ENCODE results near the gene SPRYD7. TPM values are rescaled to one million over a fixed set of nuclear protein-coding genes. Genes with fewer than 3 reads are reported as not detected.

Gene SPRYD7
- total RNA-seq, 1 experiment from 2014 or later, result 6.2 TPM

DNA sequence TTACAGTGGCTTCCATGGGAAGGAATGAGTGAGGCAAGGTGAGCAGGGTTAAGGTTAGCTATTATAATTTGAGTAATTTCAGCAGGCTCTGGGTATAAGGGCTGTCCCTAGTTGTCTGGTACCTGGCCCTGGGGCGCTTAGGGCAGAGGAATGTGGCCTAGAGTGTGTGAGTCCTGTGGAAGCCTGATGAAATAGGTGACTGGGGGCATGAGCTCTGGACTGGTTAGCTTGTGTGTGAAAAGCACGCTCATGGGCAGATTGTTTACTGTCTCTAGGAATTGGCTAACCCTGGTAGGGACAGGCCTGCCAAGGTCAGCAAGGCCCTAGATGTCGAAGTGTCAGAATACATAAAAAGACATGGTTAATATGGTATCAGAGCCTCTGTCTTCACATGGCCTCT, 42.5 kb downstream of the SPRYD7 start:
- no peak for ATAC-seq
- POLR2A ChIA-PET, result no interaction called here
- TF ChIP-seq, protein P1, sequence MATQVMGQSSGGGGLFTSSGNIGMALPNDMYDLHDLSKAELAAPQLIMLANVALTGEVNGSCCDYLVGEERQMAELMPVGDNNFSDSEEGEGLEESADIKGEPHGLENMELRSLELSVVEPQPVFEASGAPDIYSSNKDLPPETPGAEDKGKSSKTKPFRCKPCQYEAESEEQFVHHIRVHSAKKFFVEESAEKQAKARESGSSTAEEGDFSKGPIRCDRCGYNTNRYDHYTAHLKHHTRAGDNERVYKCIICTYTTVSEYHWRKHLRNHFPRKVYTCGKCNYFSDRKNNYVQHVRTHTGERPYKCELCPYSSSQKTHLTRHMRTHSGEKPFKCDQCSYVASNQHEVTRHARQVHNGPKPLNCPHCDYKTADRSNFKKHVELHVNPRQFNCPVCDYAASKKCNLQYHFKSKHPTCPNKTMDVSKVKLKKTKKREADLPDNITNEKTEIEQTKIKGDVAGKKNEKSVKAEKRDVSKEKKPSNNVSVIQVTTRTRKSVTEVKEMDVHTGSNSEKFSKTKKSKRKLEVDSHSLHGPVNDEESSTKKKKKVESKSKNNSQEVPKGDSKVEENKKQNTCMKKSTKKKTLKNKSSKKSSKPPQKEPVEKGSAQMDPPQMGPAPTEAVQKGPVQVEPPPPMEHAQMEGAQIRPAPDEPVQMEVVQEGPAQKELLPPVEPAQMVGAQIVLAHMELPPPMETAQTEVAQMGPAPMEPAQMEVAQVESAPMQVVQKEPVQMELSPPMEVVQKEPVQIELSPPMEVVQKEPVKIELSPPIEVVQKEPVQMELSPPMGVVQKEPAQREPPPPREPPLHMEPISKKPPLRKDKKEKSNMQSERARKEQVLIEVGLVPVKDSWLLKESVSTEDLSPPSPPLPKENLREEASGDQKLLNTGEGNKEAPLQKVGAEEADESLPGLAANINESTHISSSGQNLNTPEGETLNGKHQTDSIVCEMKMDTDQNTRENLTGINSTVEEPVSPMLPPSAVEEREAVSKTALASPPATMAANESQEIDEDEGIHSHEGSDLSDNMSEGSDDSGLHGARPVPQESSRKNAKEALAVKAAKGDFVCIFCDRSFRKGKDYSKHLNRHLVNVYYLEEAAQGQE (IDR thresholded peaks at IDR 0.05; ENCODE audit: insufficient read depth in 1 of 2, low read depth in 2 of 2, low read length in 1 of 2), result no peak
- TF ChIP-seq TCF7L2 (IDR thresholded peaks at IDR 0.05; ENCODE audit: low read depth, low read length), result no peak
- TF ChIP-seq POLR2AphosphoS5 (IDR thresholded peaks at IDR 0.05; ENCODE audit: low read depth, low read length), result no peak

DNA sequence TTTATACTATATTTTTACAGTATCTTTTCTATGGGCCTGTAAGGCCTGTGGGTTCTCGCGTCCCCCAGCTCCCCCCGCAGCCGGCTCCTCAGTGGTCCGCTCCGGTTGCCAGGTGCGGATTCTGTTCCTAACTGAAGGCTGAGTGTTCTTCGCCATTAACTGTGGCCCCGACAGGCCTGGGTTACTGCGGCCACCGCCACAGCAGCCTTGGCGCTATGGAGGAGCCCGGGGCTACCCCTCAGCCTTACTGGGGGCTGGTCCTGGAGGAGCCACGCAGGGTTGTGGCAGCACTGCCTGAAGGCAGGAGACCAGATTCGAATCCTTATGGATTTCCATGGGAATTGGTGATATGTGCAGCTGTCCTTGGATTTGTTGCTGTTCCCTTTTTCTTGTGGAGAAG, 45.8 kb downstream of the SPRYD7 start:
- H3K36me3 ChIP-seq (ENCODE audit: control insufficient read depth, insufficient read depth, low read length), result no peaks in the 10 kb centered on the region
- no peaks in the 10 kb centered on the region for H3K4me1 ChIP-seq (ENCODE audit: control insufficient read depth, insufficient read depth, low read length)
- no TSS peak for BruUV-seq (replicated peaks)
- no peak for TF ChIP-seq SIN3A (IDR thresholded peaks at IDR 0.05; ENCODE audit: borderline replicate concordance, insufficient read depth, low read depth, low read length)
- TF ChIP-seq POLR2AphosphoS5 (IDR thresholded peaks at IDR 0.05; ENCODE audit: low read depth, low read length), result no peak
- TF ChIP-seq, protein P1 (IDR thresholded peaks at IDR 0.05; ENCODE audit: insufficient read depth in 1 of 2, low read depth in 2 of 2, low read length in 1 of 2), result no peak
- TF ChIP-seq, protein P2, sequence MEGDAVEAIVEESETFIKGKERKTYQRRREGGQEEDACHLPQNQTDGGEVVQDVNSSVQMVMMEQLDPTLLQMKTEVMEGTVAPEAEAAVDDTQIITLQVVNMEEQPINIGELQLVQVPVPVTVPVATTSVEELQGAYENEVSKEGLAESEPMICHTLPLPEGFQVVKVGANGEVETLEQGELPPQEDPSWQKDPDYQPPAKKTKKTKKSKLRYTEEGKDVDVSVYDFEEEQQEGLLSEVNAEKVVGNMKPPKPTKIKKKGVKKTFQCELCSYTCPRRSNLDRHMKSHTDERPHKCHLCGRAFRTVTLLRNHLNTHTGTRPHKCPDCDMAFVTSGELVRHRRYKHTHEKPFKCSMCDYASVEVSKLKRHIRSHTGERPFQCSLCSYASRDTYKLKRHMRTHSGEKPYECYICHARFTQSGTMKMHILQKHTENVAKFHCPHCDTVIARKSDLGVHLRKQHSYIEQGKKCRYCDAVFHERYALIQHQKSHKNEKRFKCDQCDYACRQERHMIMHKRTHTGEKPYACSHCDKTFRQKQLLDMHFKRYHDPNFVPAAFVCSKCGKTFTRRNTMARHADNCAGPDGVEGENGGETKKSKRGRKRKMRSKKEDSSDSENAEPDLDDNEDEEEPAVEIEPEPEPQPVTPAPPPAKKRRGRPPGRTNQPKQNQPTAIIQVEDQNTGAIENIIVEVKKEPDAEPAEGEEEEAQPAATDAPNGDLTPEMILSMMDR (IDR thresholded peaks at IDR 0.05), result no peak
- no peak for TF ChIP-seq TCF7L2 (IDR thresholded peaks at IDR 0.05; ENCODE audit: low read depth, low read length)
- H3K27ac ChIP-seq (ENCODE audit: low read length), result no peak overlapping the region
- intact Hi-C loops (cut with micrococcal nuclease; ENCODE audit: unreplicated experiment) (no loop called here), in situ Hi-C loops (cut with HindIII; ENCODE audit: low pct_unique_long_range_greater_than_20kb, low sequenced_read_pairs) (no loop called here)
- ChIA-PET CTCF (no interaction called here), POLR2A (no interaction called here)
- no peak overlapping the region for H3K4me3 ChIP-seq (ENCODE audit: low read depth in 2 of 2, low read length in 2 of 2)
- no peaks in the 10 kb centered on the region for H3K27me3 ChIP-seq (ENCODE audit: control insufficient read depth, insufficient read depth, low read length)
- no peaks in the 10 kb centered on the region for H3K9me3 ChIP-seq (ENCODE audit: control insufficient read depth, insufficient read depth, low read depth, low read length)
- ATAC-seq, result no peak
- no peak for DNase-seq (ENCODE audit: low read depth, low spot score)

More for the DNA sequence above, 42.5 kb downstream of the SPRYD7 start:
- DNase-seq (ENCODE audit: low read depth, low spot score), result no peak
- Histone ChIP-seq H3K27ac (ENCODE audit: low read length) (no peak overlapping the region), H3K4me3 (ENCODE audit: low read depth in 2 of 2, low read length in 2 of 2) (no peak overlapping the region), H3K9me3 (ENCODE audit: control insufficient read depth, insufficient read depth, low read depth, low read length) (no peaks in the 10 kb centered on the region), H3K4me1 (ENCODE audit: control insufficient read depth, insufficient read depth, low read length) (no peaks in the 10 kb centered on the region), H3K27me3 (ENCODE audit: control insufficient read depth, insufficient read depth, low read length) (no peaks in the 10 kb centered on the region), H3K36me3 (ENCODE audit: control insufficient read depth, insufficient read depth, low read length) (no peaks in the 10 kb centered on the region)
- in situ Hi-C loops (cut with HindIII; ENCODE audit: low pct_unique_long_range_greater_than_20kb, low sequenced_read_pairs), result no loop called here
- intact Hi-C loops (cut with micrococcal nuclease; ENCODE audit: unreplicated experiment), result no loop called here
- CTCF ChIA-PET, result interaction anchor here (0.6 kb wide), 1 partner anchor 868 kb away, joined by 3 read pairs; no protein-coding TSS in a partner anchor
- BruUV-seq (replicated peaks), result no TSS peak

Data from Panc1 (cell line).